ENCODE data around the gene AXIN2.

AXIN2 gene

DNA sequence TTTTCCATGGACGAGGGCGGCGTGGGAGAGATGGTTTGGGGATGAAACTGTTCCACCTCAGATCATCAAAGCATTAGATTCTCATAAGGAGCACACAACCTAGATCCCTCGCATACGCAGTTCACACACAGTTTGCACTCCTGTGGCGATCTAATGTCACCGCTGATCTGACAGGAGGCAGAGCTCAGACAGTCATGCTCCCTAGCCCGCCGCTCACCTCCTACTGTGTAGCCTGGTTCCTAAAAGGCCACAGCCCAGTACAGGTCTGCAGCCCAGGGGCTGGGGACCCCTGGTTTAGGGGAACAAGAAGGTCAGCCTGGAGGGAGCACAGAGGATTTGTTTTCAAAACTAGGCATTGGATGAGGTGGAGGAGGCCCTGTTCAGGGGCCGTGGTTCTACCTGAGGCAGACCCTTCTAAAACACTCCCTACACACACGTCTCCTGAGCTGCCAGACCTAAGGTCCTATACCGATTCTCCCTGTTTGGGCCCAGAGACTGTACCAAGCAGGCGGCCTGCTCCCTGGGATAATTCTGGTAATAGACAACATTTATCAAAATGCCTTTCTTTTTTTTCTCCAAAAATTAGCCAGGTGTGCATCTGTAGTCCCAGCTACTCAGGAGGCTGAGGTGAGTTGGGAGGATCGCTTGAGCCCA, 38.6 kb downstream of the AXIN2 start:
- Histone ChIP-seq H4K20me1 (ENCODE audit: insufficient read depth, low read length) (0 out of 2 replicates have a peak, but pooled peaks cover 8% of the 10 kb centered on the region), H3K27ac (ENCODE audit: low read length) (peak overlapping the region; percentile 55), H3K27me3 (ENCODE audit: insufficient read depth, low read length, poor library complexity) (no peaks in the 10 kb centered on the region), H3K36me3 (ENCODE audit: insufficient read depth, low read length) (no peaks in the 10 kb centered on the region), H2AFZ (ENCODE audit: low read depth, low read length) (no peak overlapping the region), H3K4me3 (ENCODE audit: low read depth in 1 of 2, low read length in 2 of 2) (no peak overlapping the region), H3K4me1 (ENCODE audit: insufficient read depth, low read length) (peaks cover 29% of the 10 kb centered on the region), H3K9me3 (ENCODE audit: insufficient read depth, low read length, severe bottlenecking) (no peaks in the 10 kb centered on the region), H3K9ac (ENCODE audit: low read depth, low read length) (no peak overlapping the region; the same call in 1 of the 2 replicates), H3K4me2 (ENCODE audit: insufficient read depth, low read length) (peak overlapping the region; percentile 42), H3K79me2 (ENCODE audit: insufficient read depth, low read length) (no peaks in the 10 kb centered on the region)
- TF ChIP-seq, protein P1, sequence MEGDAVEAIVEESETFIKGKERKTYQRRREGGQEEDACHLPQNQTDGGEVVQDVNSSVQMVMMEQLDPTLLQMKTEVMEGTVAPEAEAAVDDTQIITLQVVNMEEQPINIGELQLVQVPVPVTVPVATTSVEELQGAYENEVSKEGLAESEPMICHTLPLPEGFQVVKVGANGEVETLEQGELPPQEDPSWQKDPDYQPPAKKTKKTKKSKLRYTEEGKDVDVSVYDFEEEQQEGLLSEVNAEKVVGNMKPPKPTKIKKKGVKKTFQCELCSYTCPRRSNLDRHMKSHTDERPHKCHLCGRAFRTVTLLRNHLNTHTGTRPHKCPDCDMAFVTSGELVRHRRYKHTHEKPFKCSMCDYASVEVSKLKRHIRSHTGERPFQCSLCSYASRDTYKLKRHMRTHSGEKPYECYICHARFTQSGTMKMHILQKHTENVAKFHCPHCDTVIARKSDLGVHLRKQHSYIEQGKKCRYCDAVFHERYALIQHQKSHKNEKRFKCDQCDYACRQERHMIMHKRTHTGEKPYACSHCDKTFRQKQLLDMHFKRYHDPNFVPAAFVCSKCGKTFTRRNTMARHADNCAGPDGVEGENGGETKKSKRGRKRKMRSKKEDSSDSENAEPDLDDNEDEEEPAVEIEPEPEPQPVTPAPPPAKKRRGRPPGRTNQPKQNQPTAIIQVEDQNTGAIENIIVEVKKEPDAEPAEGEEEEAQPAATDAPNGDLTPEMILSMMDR (IDR thresholded peaks at IDR 0.05; ENCODE audit: borderline replicate concordance, extremely low read depth, low read length, poor library complexity, severe bottlenecking) = no peak
- no peak for TF ChIP-seq EZH2 (IDR thresholded peaks at IDR 0.05; ENCODE audit: borderline replicate concordance, low read depth, low read length, severe bottlenecking)
- ATAC-seq (ENCODE audit: insufficient read depth, low read depth) (peak; percentile 39), DNase-seq (no peak)

DNA sequence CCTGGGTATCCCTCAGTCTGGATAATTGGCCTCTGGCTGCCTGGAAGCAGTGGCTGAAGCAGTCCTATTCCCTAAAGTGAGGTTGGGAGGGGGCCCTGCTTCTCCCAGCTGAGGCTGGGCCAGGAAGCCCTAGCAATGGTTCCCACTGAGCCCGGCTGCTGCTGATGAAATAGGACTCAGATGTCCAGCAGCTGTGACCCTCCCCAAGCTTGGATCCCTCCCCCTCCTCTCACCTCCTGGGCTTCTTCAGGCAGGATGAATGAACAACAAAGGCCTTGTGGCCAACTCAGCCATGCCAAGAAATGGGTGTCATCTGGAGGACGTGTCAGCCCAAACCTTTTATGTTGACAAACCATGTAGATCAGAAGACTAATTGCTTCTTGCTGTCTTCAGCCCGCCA, 42.0 kb downstream of the AXIN2 start:
- no peaks in the 10 kb centered on the region for H3K27me3 ChIP-seq (ENCODE audit: insufficient read depth, low read length, poor library complexity)
- no peak overlapping the region for H2AFZ ChIP-seq (ENCODE audit: low read depth, low read length)
- TF ChIP-seq, protein P1 (IDR thresholded peaks at IDR 0.05; ENCODE audit: borderline replicate concordance, extremely low read depth, low read length, poor library complexity, severe bottlenecking) = no peak
- no peak for TF ChIP-seq EZH2 (IDR thresholded peaks at IDR 0.05; ENCODE audit: borderline replicate concordance, low read depth, low read length, severe bottlenecking)
- no peak overlapping the region for H3K27ac ChIP-seq (ENCODE audit: low read length)
- H3K4me3 ChIP-seq (ENCODE audit: low read depth in 1 of 2, low read length in 2 of 2) = no peak overlapping the region
- H3K79me2 ChIP-seq (ENCODE audit: insufficient read depth, low read length) = no peaks in the 10 kb centered on the region
- 0 out of 2 replicates have a peak, but pooled peaks cover 5% of the 10 kb centered on the region for H4K20me1 ChIP-seq (ENCODE audit: insufficient read depth, low read length)
- no peaks in the 10 kb centered on the region for H3K9me3 ChIP-seq (ENCODE audit: insufficient read depth, low read length, severe bottlenecking)
- peaks cover 23% of the 10 kb centered on the region for H3K4me1 ChIP-seq (ENCODE audit: insufficient read depth, low read length)
- no peak overlapping the region for H3K4me2 ChIP-seq (ENCODE audit: insufficient read depth, low read length)
- ATAC-seq (ENCODE audit: insufficient read depth, low read depth) = no peak
- DNase-seq = no peak
- no peaks in the 10 kb centered on the region for H3K36me3 ChIP-seq (ENCODE audit: insufficient read depth, low read length)
- H3K9ac ChIP-seq (ENCODE audit: low read depth, low read length) = no peak overlapping the region

DNA sequence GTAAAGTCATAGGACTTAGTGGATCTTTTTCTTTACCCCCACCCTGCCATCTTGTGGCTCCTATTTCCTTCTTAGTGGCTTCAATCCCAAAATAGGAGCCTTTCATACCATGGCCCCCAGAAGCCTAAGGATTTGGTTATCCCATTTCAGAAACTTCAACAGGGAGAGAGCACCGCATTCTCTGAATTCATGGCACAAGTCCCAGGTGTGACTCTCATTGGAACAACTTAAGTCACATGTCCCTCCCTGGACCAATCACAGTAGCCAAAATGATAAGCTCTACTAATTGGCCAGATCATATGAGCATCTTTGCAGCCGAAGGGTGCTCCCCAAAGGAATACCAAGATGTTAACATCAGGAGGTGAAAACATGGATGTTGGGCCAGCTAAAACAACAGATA, 43.2 kb downstream of the AXIN2 start:
- Histone ChIP-seq H3K9me3 (ENCODE audit: insufficient read depth, low read length, severe bottlenecking) (no peaks in the 10 kb centered on the region), H3K4me1 (ENCODE audit: insufficient read depth, low read length) (peaks cover 11% of the 10 kb centered on the region), H3K4me2 (ENCODE audit: insufficient read depth, low read length) (no peak overlapping the region), H2AFZ (ENCODE audit: low read depth, low read length) (no peak overlapping the region), H4K20me1 (ENCODE audit: insufficient read depth, low read length) (0 out of 2 replicates have a peak, but pooled peaks cover 5% of the 10 kb centered on the region), H3K27me3 (ENCODE audit: insufficient read depth, low read length, poor library complexity) (no peaks in the 10 kb centered on the region), H3K36me3 (ENCODE audit: insufficient read depth, low read length) (no peaks in the 10 kb centered on the region), H3K9ac (ENCODE audit: low read depth, low read length) (no peak overlapping the region), H3K4me3 (ENCODE audit: low read depth in 1 of 2, low read length in 2 of 2) (no peak overlapping the region), H3K27ac (ENCODE audit: low read length) (no peak overlapping the region), H3K79me2 (ENCODE audit: insufficient read depth, low read length) (no peaks in the 10 kb centered on the region)
- DNase-seq (no peak), ATAC-seq (ENCODE audit: insufficient read depth, low read depth) (no peak)
- TF ChIP-seq EZH2 (IDR thresholded peaks at IDR 0.05; ENCODE audit: borderline replicate concordance, low read depth, low read length, severe bottlenecking) = no peak
- TF ChIP-seq, protein P1 (IDR thresholded peaks at IDR 0.05; ENCODE audit: borderline replicate concordance, extremely low read depth, low read length, poor library complexity, severe bottlenecking) = no peak
